SK-N-MC (cell line): ENCODE measurements around the gene CACNB2.

Experiments used
- DNase-seq: peaks from one replicate; pipeline ENCODE4 v3.0.0-alpha.2; 2011; ENCODE audit warnings: low read depth, low spot score
- H3K27ac ChIP-seq: fragments of 200-600 bp; sonication (generic); 2 replicates; pipeline ENCODE4 v1.5.1; 2016; ENCODE audit warnings: mixed run types
- H3K36me3 ChIP-seq: fragments of 200-600 bp; sonication (generic); 2 replicates; pipeline ENCODE4 v1.6.1; 2017; ENCODE audit warnings: antibody characterized with exemption, low read length, mixed read lengths; ENCODE audit not compliant: insufficient read depth
- H3K4me3 ChIP-seq: fragments of 200-600 bp; sonication (generic); 2 replicates; pipeline ENCODE4 v1.5.1; 2016
- H3K9ac ChIP-seq: fragments of 200-600 bp; sonication (generic); 2 replicates; pipeline ENCODE4 v1.8.0; 2017; ENCODE audit warnings: mixed run types, mixed read lengths; ENCODE audit not compliant: insufficient read length
- H3K9me3 ChIP-seq: fragments of 200-600 bp; sonication (generic); 2 replicates; pipeline ENCODE4 v1.6.1; 2017; ENCODE audit warnings: low read depth, mild to moderate bottlenecking, antibody characterized with exemption, low read length, moderate library complexity, mixed read lengths
- EZH2 ChIP-seq: fragments of 200-600 bp; sonication (generic); IDR thresholded peaks from one replicate; pipeline ENCODE4 v1.6.1; 2017; ENCODE audit warnings: antibody characterized with exemption
- FOXP2 ChIP-seq: optimal IDR thresholded peaks from 2 replicates; pipeline ENCODE3; 2011; ENCODE audit warnings: mild to moderate bottlenecking, moderate library complexity; ENCODE audit not compliant: insufficient read depth; ENCODE audit errors: extremely low read length, control extremely low read depth
- POLR2AphosphoS5 ChIP-seq: IDR thresholded peaks from 2 replicates; pipeline ENCODE4 v1.6.1; 2012; ENCODE audit warnings: mild to moderate bottlenecking, low read depth, low read length, borderline replicate concordance

The CACNB2 gene

GRCh38 chr10:18400201-18400905 is 260.1 kb downstream of the CACNB2 start:
- no peak overlapping the region for H3K4me3 ChIP-seq
- H3K9me3 ChIP-seq = no peaks in the 10 kb centered on the region
- H3K9ac ChIP-seq = no peak overlapping the region
- H3K36me3 ChIP-seq = no peaks in the 10 kb centered on the region
- no peak for DNase-seq
- no peak overlapping the region for H3K27ac ChIP-seq
- TF ChIP-seq POLR2AphosphoS5 (no peak), EZH2 (no peak), FOXP2 (no peak)

DNA sequence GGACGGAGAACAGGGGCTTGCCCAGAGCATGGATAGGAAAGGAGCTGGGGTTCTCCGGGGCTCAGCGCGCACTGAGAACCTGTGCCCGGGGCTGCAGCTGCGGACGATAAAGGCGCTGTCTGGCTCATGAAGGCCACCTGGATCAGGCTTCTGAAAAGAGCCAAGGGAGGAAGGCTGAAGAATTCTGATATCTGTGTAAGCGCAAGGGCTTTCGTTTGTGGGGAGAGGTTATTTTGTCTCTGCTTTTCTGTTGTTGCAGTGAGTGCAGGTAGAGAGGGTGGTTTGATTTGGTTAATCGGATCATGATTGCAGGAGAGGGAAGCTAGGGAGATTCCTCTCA is 260.7 kb downstream of the CACNB2 start:
- Histone ChIP-seq H3K9me3 (no peaks in the 10 kb centered on the region), H3K9ac (no peak overlapping the region), H3K4me3 (no peak overlapping the region), H3K36me3 (no peaks in the 10 kb centered on the region), H3K27ac (no peak overlapping the region)
- no peak for DNase-seq
- TF ChIP-seq EZH2 (no peak), POLR2AphosphoS5 (no peak)

- Histone ChIP-seq H3K9me3 (no peaks in the 10 kb centered on the region), H3K36me3 (no peaks in the 10 kb centered on the region), H3K4me3 (no peak overlapping the region), H3K9ac (no peak overlapping the region), H3K27ac (no peak overlapping the region)
- TF ChIP-seq EZH2 = no peak
- TF ChIP-seq POLR2AphosphoS5 = no peak
- TF ChIP-seq FOXP2 = no peak
- DNase-seq = no peak
Observed at GRCh38 chr10:18401416-18402195, 261.4 kb downstream of the CACNB2 start.

DNA sequence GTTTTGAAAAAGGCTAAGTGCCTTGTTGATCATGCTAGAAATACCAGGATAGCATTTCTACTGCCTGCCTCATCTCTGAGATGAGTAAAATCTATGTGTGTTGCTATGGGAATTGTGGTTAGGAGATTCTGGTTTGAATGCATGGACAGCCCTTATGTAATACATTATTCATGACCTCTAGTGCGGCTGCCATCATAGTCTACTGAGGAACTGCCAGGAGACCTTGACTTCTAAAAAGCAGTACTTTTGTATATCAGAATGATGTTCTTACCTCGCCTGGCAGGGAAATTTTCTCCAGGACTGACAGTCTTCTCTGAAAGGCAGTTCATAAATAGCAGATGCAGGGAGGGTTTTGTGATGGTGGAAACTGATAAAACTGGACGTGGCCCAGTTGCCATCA is 262.6 kb downstream of the CACNB2 start:
- no peaks in the 10 kb centered on the region for H3K9me3 ChIP-seq
- no peaks in the 10 kb centered on the region for H3K36me3 ChIP-seq
- DNase-seq = no peak
- H3K4me3 ChIP-seq = no peak overlapping the region
- no peak overlapping the region for H3K27ac ChIP-seq
- TF ChIP-seq POLR2AphosphoS5 = no peak
- TF ChIP-seq EZH2 = no peak
- TF ChIP-seq FOXP2 = no peak
- H3K9ac ChIP-seq = no peak overlapping the region

- TF ChIP-seq EZH2 (no peak), FOXP2 (no peak), POLR2AphosphoS5 (no peak)
- Histone ChIP-seq H3K4me3 (no peak overlapping the region), H3K9ac (no peak overlapping the region), H3K27ac (no peak overlapping the region), H3K9me3 (no peaks in the 10 kb centered on the region), H3K36me3 (no peaks in the 10 kb centered on the region)
- DNase-seq = no peak
Observed at GRCh38 chr10:18404530-18404929, 264.3 kb downstream of the CACNB2 start.

DNA sequence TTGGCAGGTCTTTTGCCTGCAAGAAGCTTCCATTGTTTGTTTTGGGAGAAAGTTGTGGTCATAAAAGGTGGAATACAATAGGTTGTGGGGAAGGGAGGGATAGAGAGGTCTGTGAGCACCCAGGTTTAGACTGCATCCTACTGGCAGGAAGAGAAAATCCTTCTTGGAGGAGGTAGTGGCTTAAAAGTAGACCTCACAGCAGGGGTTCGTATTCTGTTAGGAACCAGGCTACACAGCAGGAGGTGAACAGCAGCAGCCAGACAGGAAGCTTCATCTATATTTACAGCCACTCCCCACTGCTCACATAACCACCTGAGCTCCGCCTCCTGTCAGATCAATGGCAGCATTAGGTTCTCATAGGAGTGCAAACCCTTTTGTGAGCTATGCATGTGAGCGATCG is 265.9 kb downstream of the CACNB2 start:
- Histone ChIP-seq H3K4me3 (no peak overlapping the region), H3K27ac (no peak overlapping the region), H3K9ac (no peak overlapping the region), H3K9me3 (no peaks in the 10 kb centered on the region), H3K36me3 (no peaks in the 10 kb centered on the region)
- TF ChIP-seq EZH2 (no peak), FOXP2 (no peak), POLR2AphosphoS5 (no peak)
- DNase-seq = no peak

DNA sequence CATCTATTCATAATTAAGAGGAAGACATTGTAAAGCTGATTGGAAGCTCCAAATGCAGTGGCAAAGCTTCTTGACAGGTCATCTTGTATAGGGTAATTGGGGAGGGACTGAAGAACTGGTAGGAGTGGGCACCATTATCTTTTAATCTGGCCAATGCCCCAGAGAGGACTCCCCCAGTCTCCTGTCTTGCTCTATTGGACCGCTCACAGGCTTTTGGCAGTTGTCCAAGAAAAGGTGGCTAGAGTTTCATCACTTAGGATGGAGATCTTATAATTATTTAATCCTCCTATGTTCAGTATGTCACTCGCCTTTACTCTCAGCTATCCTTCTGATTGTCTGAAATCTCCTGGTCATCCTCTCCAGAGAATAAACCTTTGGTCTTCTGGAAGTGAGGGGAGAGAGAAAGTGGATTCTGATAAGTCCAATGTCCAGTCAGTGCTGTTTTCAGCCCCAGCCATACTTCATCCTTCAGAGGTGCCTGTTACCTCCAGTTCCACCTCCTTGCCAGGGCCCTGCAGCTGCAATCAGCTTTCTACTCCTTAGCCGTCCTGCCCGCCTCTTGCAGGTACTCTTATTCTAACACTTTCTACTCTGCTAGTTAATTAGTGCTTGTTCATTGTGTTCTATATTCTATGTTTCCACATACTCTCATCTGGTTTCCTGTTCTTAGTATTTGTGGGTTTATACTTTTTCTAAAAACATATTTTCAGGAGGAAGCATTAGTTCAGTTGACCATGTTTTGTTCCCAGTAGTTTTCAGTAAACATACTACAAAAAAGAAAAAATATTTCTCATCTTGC is 269.6 kb downstream of the CACNB2 start:
- TF ChIP-seq FOXP2 = no peak
- TF ChIP-seq EZH2 = no peak
- no peak for TF ChIP-seq POLR2AphosphoS5
- no peaks in the 10 kb centered on the region for H3K9me3 ChIP-seq
- DNase-seq = no peak
- no peak overlapping the region for H3K27ac ChIP-seq
- no peak overlapping the region for H3K4me3 ChIP-seq
- no peak overlapping the region for H3K9ac ChIP-seq
- no peaks in the 10 kb centered on the region for H3K36me3 ChIP-seq

- no peak for DNase-seq
- no peak overlapping the region for H3K9ac ChIP-seq
- H3K27ac ChIP-seq = no peak overlapping the region
- TF ChIP-seq FOXP2 (no peak), POLR2AphosphoS5 (no peak), EZH2 (no peak)
- H3K9me3 ChIP-seq = no peaks in the 10 kb centered on the region
- H3K4me3 ChIP-seq = no peak overlapping the region
- no peaks in the 10 kb centered on the region for H3K36me3 ChIP-seq
Observed at GRCh38 chr10:18414061-18414460, 273.8 kb downstream of the CACNB2 start.
